Measurements from ENCODE around the gene THSD4.

DNA sequence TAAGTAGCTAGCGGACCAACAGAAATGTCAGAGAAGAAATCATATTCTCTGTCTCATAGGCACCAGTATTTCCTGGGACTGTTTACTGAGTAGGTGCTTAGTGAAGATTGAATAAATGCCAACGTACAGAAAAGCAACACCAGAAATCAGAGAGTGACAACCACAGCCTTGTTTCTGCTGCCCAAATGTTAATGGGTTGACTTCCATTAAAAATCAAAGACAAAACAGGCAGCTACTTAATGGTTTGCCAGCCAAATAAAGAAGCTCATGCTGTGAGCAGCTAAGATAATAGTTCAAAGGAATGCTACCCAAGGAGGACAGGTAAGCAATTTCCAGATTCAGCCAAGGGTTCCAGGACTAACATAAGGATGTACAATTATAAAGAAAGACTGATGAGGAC is 270.7 kb downstream of the THSD4 start:
- no peak for TF ChIP-seq POLR2AphosphoS5 (IDR thresholded peaks at IDR 0.05; ENCODE audit: borderline replicate concordance, low read depth, low read length)
- no peak for TF ChIP-seq EZH2 (IDR thresholded peaks at IDR 0.05)
- TF ChIP-seq FOXP2 (optimal IDR thresholded peaks at IDR 0.05; ENCODE audit: control extremely low read depth, extremely low read length, insufficient read depth) = no peak

All from SK-N-MC (cell line).